ENCODE data around the gene INCA1. TPM values are rescaled to one million over a fixed set of nuclear protein-coding genes. Genes with fewer than 3 reads are reported as not detected.

The INCA1 gene
- total RNA-seq, 2 experiments from 2014 or later, result 0.82 TPM; not detected in 1

GRCh38 chr17:4946312-4946976 is 50.9 kb downstream of the INCA1 start:
- H3K4me2 ChIP-seq (ENCODE audit: low read length), result peak overlapping the region; percentile 97
- BruUV-seq (replicated peaks), result TSS peak; percentile 90
- H3K79me2 ChIP-seq (ENCODE audit: insufficient read depth, low read depth, low read length), result peaks cover 64% of the 10 kb centered on the region
- H3K9me2 ChIP-seq (ENCODE audit: insufficient read depth, low read length), result no peaks in the 10 kb centered on the region
- intact Hi-C loops (cut with micrococcal nuclease; ENCODE audit: unreplicated experiment), result loop anchor here (10.0 kb wide), 1 partner anchor 248 kb away; the partner anchor contains the start of gene ZNF594
- peak overlapping the region; percentile 100 for H3K4me3 ChIP-seq (ENCODE audit: low read depth, low read length, poor library complexity, severe bottlenecking)
- peak; percentile 23 for DNase-seq (ENCODE audit: low spot score)
- peaks cover 68% of the 10 kb centered on the region for H3K36me3 ChIP-seq (ENCODE audit: insufficient read depth, low read length)
- ChIA-PET POLR2A (interaction anchor here (0.7 to 1.5 kb wide), 3 partner anchors 21 to 157 kb away, joined by 3 to 4 read pairs (median 3); partner anchors contain the start of gene SPAG7), CTCF (ENCODE audit: unreplicated experiment) (no interaction called here)
- H3K9me3 ChIP-seq (ENCODE audit: low read length), result no peaks in the 10 kb centered on the region
- no peak overlapping the region for H2AFZ ChIP-seq (ENCODE audit: low read length)
- TF ChIP-seq EZH2phosphoT487 (IDR thresholded peaks at IDR 0.05; ENCODE audit: borderline replicate concordance, low read depth, low read length) (no peak), CTCF (conservative IDR thresholded peaks at IDR 0.05; ENCODE audit: low read length) (no peak)
- H4K20me1 ChIP-seq (ENCODE audit: insufficient read depth, low read length), result peaks cover 19% of the 10 kb centered on the region
- peak overlapping the region; percentile 99 for H3K27ac ChIP-seq (ENCODE audit: low read depth, low read length, poor library complexity, severe bottlenecking)
- H3K4me1 ChIP-seq (ENCODE audit: insufficient read depth, low read length, poor library complexity, severe bottlenecking), result peaks cover 68% of the 10 kb centered on the region

- BruUV-seq (replicated peaks), result no TSS peak
- Histone ChIP-seq H4K20me1 (ENCODE audit: insufficient read depth, low read length) (peaks cover 19% of the 10 kb centered on the region), H3K79me2 (ENCODE audit: insufficient read depth, low read depth, low read length) (peaks cover 69% of the 10 kb centered on the region), H3K9me2 (ENCODE audit: insufficient read depth, low read length) (no peaks in the 10 kb centered on the region), H3K4me3 (ENCODE audit: low read depth, low read length, poor library complexity, severe bottlenecking) (peak overlapping the region; percentile 100), H3K27ac (ENCODE audit: low read depth, low read length, poor library complexity, severe bottlenecking) (peak overlapping the region; percentile 99), H2AFZ (ENCODE audit: low read length) (no peak overlapping the region), H3K9me3 (ENCODE audit: low read length) (no peaks in the 10 kb centered on the region), H3K4me2 (ENCODE audit: low read length) (peak overlapping the region; percentile 97), H3K4me1 (ENCODE audit: insufficient read depth, low read length, poor library complexity, severe bottlenecking) (peaks cover 66% of the 10 kb centered on the region), H3K36me3 (ENCODE audit: insufficient read depth, low read length) (peaks cover 73% of the 10 kb centered on the region)
- CTCF ChIA-PET (ENCODE audit: unreplicated experiment), result no interaction called here
- POLR2A ChIA-PET, result interaction anchor here (1.5 kb wide), 1 partner anchor 41 kb away, joined by 3 read pairs; no protein-coding TSS in a partner anchor
- DNase-seq (ENCODE audit: low spot score), result no peak
- intact Hi-C loops (cut with micrococcal nuclease; ENCODE audit: unreplicated experiment), result loop anchor here (10.0 kb wide), 1 partner anchor 249 kb away; the partner anchor contains the start of gene ZNF594
- TF ChIP-seq CTCF (conservative IDR thresholded peaks at IDR 0.05; ENCODE audit: low read length), result no peak
- no peak for TF ChIP-seq EZH2phosphoT487 (IDR thresholded peaks at IDR 0.05; ENCODE audit: borderline replicate concordance, low read depth, low read length)
Measured at GRCh38 chr17:4945944-4946280, 51.4 kb downstream of the INCA1 start.

Data from OCI-LY7 (cell line).